ENCODE measurements around the gene AKAP11.

The AKAP11 gene

GRCh38 chr13:42271337-42272114 is 426 bp upstream of the AKAP11 start:
- peak; percentile 76 to 87 for DNase-seq (ENCODE audit: low read depth in 1 of 2, low spot score in 1 of 2)

- no peak for DNase-seq (ENCODE audit: low read depth in 1 of 2, low spot score in 1 of 2)
Measured at GRCh38 chr13:42272804-42273175, 838 bp downstream of the AKAP11 start.

GRCh38 chr13:42274386-42275097 is 2.6 kb downstream of the AKAP11 start:
- DNase-seq (ENCODE audit: low read depth in 1 of 2, low spot score in 1 of 2): no peak

- DNase-seq (ENCODE audit: low read depth in 1 of 2, low spot score in 1 of 2): no peak
Measured at GRCh38 chr13:42275098-42275471, 3.1 kb downstream of the AKAP11 start.

GRCh38 chr13:42275506-42275905 is 3.6 kb downstream of the AKAP11 start:
- DNase-seq (ENCODE audit: low read depth in 1 of 2, low spot score in 1 of 2): no peak

- DNase-seq (ENCODE audit: low read depth in 1 of 2, low spot score in 1 of 2): no peak
Measured at GRCh38 chr13:42276683-42277082, 4.7 kb downstream of the AKAP11 start.

GRCh38 chr13:42277618-42278276 is 5.8 kb downstream of the AKAP11 start:
- DNase-seq (ENCODE audit: low read depth in 1 of 2, low spot score in 1 of 2): no peak

GRCh38 chr13:42279080-42279479 is 7.1 kb downstream of the AKAP11 start:
- DNase-seq (ENCODE audit: low read depth in 1 of 2, low spot score in 1 of 2): no peak

- no peak for DNase-seq (ENCODE audit: low read depth in 1 of 2, low spot score in 1 of 2)
Measured at GRCh38 chr13:42279986-42280385, 8.0 kb downstream of the AKAP11 start.

- no peak for DNase-seq (ENCODE audit: low read depth in 1 of 2, low spot score in 1 of 2)
Measured at GRCh38 chr13:42280537-42280936, 8.6 kb downstream of the AKAP11 start.

GRCh38 chr13:42283574-42283973 is 11.6 kb downstream of the AKAP11 start:
- no peak for DNase-seq (ENCODE audit: low read depth in 1 of 2, low spot score in 1 of 2)

GRCh38 chr13:42284068-42284467 is 12.1 kb downstream of the AKAP11 start:
- no peak for DNase-seq (ENCODE audit: low read depth in 1 of 2, low spot score in 1 of 2)

GRCh38 chr13:42298392-42298791 is 26.4 kb downstream of the AKAP11 start:
- DNase-seq (ENCODE audit: low read depth in 1 of 2, low spot score in 1 of 2): no peak

GRCh38 chr13:42305503-42305902 is 33.6 kb downstream of the AKAP11 start:
- DNase-seq (ENCODE audit: low read depth in 1 of 2, low spot score in 1 of 2): no peak

- no peak for DNase-seq (ENCODE audit: low read depth in 1 of 2, low spot score in 1 of 2)
Measured at GRCh38 chr13:42307461-42307860, 35.5 kb downstream of the AKAP11 start.

- no peak for DNase-seq (ENCODE audit: low read depth in 1 of 2, low spot score in 1 of 2)
Measured at GRCh38 chr13:42312817-42313431, 41.0 kb downstream of the AKAP11 start.

- DNase-seq (ENCODE audit: low read depth in 1 of 2, low spot score in 1 of 2): no peak
Measured at GRCh38 chr13:42318570-42318969, 46.6 kb downstream of the AKAP11 start.

- no peak for DNase-seq (ENCODE audit: low read depth in 1 of 2, low spot score in 1 of 2)
Measured at GRCh38 chr13:42320375-42320787, 48.4 kb downstream of the AKAP11 start.

GRCh38 chr13:42322806-42323205 is 50.9 kb downstream of the AKAP11 start:
- DNase-seq (ENCODE audit: low read depth in 1 of 2, low spot score in 1 of 2): no peak

- DNase-seq (ENCODE audit: low read depth in 1 of 2, low spot score in 1 of 2): no peak
Measured at GRCh38 chr13:42324704-42325103, 52.8 kb downstream of the AKAP11 start.

- no peak for DNase-seq (ENCODE audit: low read depth in 1 of 2, low spot score in 1 of 2)
Measured at GRCh38 chr13:42327725-42328124, 55.8 kb downstream of the AKAP11 start.

GRCh38 chr13:42328672-42329071 is 56.7 kb downstream of the AKAP11 start:
- DNase-seq (ENCODE audit: low read depth in 1 of 2, low spot score in 1 of 2): no peak
